GM19099 (cell line): ENCODE results near the gene ACTR1B.
A peak's percentile ranks its signal among the peaks of the same experiment; 100 is the strongest.

ENCODE experiments used
- POLR2A ChIP-seq: IDR thresholded peaks from 3 replicates; pipeline ENCODE4 v1.6.1; 2011; ENCODE audit warnings: low read depth; ENCODE audit not compliant: insufficient read length; ENCODE audit errors: extremely low read depth

ACTR1B gene

DNA sequence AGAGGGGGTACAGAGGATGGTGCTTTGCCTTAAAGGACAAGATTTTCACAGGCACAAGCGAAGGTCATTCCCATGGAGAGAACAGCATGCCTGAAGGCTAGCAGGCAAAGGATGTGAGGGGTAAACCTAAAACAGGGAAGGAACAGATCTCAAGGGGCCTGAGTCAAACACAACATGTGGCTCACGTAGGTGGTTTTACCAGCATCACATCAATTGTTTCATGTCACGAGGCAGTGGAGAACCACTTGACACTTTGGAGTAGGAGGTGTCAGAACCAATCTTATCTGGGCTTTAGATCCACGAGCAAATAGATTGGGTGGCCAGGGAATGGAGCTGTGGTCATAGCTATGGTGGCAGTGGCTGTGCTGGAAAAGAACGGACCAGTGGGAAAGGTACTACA lies 9.5 kb downstream of the ACTR1B start:
- TF ChIP-seq POLR2A: no peak

DNA sequence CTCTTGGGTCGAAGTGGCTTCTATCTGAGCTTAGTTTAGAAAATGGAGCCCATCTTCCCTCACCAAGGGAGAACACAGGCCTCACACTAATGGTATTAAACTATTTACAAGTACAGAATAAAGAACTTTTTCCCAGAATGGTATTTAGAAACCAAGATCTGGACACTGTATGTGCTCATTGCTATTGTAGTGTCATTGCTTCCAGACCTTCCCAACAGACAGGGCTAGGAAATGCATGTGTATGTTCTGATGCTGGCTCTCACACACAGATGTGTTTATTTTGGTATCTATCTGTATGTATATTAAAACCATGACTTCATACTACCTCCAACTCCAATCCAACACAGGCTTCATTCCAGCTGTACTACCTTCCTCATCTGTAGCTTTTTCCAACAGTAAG lies 10.0 kb downstream of the ACTR1B start:
- no peak for TF ChIP-seq POLR2A

DNA sequence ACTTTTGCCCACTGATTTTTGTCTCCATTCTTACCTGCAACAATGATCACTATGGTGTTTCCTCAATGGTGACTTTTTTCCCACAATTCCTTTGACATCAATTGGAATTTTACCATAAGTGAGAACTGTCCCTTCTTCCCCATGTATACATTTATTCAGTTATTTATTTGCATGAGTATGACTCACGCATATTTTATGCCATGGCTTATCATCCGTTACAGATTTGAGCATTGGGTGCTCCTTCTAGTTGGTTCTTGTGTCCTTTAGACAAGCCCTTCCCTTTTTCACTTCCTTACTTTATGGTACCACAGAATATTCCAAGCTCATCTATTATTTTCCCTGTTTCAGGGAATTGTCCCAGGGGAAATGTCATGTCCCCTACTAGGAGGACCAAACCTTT lies 10.4 kb downstream of the ACTR1B start:
- peak; percentile 19 for TF ChIP-seq POLR2A

DNA sequence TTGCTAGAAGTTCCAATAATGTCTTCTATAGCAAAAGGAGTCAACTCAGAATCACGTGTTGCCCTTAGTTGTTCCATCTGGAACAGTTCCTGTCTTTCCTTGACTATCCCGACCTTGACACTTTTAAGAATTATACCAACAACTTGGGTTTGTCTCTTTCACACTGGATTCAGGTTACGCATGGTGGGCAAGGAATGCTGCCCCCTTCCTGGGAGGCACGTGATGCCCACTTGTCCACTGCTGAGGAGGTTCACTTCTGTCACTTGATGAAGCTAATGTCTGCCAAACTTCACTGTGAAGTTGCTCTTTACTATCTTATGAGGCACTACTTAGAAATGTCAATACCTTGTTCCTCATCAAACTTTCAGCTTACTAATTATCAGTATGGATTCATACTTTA lies 12.7 kb downstream of the ACTR1B start:
- TF ChIP-seq POLR2A: no peak

DNA sequence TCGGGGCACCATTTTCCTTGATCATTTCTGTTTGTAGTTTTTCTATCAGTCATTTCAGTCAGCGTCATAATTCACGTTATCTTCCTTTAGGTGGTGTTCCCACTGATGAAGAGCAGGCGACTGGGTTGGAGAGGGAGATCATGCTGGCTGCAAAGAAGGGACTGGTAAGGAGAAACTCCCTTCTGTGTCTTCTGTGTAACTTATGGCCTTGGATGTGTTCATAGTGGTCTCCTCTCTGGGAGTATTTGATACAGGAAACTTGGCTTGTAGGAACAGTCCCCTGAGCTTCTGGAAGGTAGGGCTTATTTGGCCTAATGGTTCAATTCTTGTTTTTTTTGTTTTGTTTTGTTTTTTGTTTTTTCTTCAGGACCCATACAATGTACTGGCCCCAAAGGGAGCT lies 16.9 kb downstream of the ACTR1B start:
- no peak for TF ChIP-seq POLR2A

DNA sequence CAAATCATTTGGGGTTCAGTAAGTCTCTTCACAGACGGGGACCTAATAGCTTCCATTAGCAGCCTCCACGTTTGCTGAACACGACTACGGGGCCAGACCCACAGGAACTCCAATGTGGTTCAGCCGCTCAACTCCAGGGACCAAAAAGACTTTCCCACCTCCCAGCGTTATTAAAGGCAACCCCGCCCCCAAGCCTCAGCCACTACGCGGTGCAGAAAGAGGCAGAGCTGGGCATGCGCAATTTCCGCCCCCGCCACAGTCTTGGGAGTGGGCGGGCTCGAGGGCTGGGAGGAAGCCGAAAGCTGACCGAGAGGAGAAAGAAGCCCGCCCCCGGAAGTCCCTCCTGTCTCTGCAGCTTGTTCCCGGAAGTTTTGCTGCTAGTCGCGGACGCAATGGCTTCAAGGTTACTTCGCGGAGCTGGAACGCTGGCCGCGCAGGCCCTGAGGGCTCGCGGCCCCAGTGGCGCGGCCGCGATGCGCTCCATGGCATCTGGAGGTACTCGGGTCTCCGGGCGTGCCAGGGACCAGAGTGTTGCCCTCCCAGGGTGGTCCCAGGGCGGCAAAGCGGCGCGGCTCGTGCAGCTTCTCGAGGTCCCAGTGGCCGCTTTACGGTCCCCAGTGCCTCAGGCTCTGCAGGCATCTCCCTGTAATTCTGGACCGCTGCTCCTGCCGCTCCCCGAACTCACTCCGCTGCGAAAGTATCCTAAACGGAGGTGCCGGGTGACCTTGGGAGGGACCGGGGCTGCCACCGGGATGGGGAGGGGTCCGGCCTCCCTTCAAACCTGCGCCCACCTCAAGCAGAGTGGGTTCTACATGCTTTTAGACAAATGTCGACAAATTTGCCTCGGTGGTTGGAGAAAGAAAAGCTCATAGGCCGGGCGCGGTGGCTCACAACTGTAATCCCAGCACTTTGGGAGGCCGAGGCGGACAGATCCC lies 17.9 kb downstream of the ACTR1B start, which contains the start of gene COX5B:
COX5B (plus strand) TSS at position 368 of the 935 bp plus-strand sequence; CDS start at position 393, 25 bp downstream.
- peak; percentile 97 for TF ChIP-seq POLR2A

DNA sequence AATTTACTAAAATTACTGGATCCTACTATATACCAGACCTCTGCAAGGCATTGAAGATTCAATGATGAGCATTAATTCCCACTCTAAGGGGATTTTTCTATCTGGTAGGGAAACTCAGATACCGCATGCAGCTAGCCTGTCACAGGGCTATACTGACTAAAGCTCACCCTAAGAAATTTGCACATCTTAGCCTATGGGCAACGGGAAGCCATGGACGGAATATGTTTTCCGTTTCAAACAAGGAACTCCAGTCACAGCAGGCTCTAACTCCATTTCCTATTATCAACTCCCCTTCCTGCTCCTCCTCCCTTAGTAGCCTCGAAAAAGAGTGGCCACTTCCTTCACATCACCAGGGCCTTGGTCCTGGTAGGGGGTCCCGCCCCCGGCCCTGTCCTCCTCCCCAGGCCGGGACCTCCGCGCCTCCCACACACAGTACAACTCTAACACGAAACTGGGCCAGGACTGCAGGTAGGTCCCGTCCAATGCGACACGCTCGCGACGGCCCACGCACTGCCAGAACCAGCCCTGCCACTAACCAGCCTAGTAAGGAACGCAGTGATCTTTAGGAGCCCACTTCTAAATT lies 18.6 kb downstream of the ACTR1B start:
- no peak for TF ChIP-seq POLR2A

DNA sequence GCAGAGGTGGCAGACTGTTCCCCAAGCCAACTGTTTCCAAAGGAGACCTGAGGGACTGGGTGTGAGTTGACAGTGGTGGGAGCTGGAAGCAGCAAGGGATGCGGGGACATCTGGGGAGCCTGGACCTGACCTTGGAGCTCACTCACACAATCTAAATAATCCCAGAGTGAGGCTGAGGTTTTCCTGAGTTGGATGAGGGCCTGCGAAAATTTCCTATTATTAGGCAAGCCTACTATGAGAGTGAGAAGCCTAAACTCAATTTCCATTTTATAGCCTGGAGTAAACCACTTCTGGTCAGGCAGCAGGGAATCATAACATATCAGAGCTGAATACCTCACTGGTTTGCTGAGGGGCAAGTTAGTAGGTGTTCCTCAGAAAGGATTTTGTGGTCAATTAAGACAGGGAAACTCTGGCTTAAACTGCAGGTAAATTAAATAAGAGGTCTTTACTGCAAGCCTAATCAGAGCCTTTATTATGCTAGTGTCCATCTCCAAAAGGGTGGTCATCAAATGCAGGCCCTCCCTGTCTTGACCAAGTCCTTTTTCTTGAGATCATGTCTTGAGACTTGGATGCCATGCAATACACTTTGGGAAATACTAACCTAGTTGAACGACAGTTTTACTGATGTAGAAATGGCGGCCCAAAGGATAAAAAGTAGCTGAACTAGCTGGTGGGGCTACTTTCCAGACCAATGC lies 19.7 kb downstream of the ACTR1B start:
- TF ChIP-seq POLR2A: no peak

DNA sequence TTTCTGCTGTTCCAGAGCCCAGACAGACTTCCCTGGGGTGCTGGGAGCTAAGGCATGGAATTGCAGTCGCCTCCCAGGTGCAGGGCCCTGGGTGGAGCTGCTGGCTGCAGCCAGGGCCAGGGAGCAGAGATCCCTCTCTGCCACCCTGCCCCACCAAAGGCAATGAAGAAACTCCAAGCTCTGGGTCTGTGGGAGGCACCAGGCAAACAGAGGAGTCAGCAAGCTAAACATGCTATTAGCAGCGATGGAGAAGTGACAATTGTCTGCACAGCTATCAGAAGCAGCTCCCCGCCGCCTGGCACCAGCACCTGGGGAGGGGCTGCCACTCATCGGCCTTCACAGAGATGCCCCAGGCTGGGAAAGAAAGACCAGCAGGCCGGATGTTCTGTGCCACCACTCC lies 45.9 kb downstream of the ACTR1B start:
- TF ChIP-seq POLR2A: no peak
